Activated effector memory CD4-positive, alpha-beta T cell treated with anti-CD3 and anti-CD28 coated beads, Interleukin-2, amount 50 U/mL, for 16 hours (primary cell): ENCODE measurements around the gene RASSF4.
"Not testable (repeated sequence)": the region's sequence is repeated elsewhere in the genome, so short reads cannot be mapped to it uniquely, and the experiment has no call there.

ENCODE experiments used
- DNase-seq: peaks from one replicate; pipeline ENCODE4 v3.0.0-alpha.2; 2020

Gene RASSF4

DNA sequence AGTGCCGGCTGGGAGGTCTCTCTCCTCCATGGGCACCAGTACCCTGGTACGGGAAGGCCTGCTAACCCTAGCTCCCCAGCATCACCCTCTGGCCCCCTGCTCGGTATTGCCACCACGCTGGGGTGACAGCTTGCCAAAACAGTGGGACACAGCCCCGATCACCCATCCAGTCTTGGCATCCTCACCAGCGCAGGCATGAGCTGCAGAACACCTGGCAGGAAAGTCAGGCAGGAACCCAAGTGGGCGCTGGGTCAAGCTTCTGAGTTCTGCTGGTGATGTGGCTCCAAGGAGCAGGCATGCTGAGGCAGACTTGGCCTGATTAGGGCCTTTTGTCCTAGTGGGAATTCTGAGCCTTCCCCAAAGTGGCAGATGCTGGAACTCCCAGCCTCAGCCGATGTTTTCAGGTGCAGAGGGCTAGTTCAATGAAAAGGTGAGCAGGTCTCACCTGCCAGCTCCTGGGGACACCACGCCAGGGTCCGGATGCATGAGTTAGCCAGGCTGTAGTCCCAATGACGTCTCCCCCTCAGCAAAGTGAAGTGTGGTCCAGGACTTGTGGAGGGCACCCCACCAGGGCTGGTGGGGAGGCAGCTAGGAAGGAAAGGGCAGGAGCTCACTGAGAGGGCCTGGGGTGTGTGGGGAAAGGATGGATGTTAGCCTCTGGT, 32.6 kb downstream of the RASSF4 start:
- DNase-seq: no peak

DNA sequence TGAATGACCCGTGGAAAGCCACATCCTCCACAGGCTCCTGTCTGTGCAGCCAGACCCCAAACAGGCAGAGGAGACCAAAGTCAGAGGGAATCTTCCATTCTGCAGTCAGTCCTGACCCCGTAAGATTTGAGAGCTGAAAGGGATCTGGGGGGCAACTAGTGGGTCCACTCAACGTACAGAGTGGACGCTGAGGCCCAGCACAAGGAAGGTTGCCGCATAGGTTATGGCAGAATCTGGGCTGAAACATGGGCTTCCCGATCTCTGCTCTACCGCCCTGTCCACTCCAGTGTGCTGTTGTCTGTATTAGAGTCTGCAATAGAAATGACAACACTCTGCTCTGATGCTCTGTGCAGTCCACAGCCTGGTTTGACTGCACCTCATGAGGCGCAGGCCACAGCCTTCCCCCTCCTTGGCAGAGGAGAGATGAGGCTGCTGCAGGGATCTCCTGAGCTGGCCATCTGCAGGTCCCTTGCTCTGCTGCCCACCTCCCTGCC, 33.2 kb downstream of the RASSF4 start:
- no peak for DNase-seq

DNA sequence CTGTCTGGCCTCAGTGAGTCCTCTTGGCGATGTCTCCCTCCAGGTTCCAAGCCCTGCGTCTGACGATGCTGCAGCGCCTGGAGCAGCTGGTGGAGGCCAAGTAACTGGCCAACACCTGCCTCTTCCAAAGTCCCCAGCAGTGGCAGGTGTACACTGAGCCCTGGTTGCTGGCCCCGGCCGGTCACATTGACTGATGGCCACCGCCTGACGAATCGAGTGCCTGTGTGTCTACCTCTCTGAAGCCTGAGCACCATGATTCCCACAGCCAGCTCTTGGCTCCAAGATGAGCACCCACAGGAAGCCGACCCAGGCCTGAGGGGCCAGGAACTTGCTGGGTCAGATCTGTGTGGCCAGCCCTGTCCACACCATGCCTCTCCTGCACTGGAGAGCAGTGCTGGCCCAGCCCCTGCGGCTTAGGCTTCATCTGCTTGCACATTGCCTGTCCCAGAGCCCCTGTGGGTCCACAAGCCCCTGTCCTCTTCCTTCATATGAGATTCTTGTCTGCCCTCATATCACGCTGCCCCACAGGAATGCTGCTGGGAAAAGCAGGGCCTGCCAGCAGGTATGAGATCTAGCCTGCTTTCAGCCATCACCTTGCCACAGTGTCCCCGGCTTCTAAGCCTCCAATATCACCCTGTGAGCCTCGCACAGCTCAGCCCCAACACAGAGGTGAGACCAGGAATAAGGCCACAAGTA, 33.8 kb downstream of the RASSF4 start:
- DNase-seq: no peak

DNA sequence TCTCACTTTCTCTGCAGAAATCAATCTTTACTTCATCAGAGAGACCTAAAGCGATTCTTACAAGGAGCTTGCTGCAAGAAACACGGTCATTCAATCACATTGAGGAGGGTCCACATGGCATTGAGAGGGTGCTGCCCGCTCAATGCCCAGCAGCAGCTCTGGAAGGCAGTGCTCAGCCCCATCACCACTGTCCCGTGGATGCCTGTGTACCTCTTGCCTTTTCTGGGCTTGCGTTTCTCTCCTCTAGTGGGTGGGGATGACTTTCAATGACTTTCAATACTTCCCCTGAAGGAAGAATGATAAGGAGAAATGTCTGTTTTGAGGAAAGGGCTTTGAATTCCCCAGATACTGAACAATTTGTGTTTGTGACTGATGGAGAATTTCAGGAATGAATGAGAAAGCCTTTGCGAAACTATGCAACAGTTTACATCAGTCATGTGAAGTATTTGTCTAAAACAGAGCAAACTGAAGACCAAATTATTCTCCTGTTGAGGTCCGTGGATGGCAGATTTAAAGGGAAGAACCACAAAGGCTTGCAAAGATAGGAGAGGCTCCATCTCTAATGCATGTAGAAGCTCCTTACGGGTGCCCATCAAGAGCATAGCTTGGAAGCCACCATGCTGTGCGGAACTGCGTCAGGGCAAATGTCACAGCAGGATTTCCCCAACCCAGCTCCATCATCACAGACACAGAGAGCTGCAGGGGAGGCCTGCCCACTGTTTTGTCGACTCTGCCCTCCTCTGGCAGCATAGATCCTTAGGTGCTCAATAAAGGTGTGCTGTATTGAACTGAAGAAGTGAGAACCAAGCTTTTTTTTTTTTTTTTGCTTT, 34.5 kb downstream of the RASSF4 start:
- DNase-seq: no peak

DNA sequence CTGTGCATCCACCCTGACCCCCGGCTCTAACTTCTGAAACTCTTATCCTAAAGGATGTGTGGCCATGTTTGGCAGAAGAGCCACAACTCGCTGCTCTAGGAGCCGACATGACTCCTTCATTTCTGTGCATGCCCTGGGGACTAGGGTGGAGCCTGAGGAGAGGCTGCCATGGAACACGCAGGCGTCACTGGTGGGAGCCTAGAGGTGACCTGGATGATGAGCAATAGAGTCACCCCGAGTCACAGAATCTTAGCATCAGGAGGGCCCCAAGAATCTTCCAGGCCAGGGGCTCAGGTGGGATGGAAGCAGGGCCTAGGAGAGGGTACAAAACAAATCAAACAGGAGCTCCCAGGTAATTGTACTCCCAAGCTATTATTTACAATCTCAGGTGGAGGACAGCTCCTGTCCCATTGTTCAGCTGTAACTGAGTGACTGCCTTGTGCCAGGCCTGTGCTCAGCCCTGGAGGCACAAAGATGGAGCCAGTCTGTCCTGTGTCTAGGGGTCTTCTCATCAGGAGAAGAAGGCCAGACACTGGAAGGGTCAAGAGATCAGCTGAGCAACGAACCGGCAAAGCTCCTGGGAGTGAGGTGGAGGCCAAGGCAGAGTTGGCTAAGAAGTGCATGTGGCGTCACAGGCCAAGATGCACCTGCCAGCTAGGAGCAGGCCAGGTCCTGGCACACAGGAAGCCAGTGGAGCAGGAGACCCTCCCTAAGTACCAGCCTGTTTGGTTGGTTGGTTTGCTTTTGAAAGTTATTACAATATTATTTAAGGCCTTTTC, 35.3 kb downstream of the RASSF4 start:
- no peak for DNase-seq

DNA sequence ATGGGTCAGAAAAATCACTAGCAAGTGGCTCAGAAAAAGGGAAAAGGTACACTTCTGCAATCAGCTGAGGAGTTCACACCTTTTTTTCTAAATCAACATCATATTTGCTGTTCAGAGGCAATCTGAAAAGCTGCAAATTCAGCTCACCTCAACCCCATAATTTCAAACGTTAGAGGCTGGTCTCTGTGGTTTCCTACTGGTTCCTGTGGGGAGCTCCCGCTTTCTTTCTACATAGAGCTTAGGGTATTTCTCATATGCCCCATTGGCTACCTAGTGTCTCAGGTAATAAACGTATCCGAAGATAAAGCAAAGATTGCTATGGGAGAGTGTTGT, 35.9 kb downstream of the RASSF4 start:
- DNase-seq: no peak

DNA sequence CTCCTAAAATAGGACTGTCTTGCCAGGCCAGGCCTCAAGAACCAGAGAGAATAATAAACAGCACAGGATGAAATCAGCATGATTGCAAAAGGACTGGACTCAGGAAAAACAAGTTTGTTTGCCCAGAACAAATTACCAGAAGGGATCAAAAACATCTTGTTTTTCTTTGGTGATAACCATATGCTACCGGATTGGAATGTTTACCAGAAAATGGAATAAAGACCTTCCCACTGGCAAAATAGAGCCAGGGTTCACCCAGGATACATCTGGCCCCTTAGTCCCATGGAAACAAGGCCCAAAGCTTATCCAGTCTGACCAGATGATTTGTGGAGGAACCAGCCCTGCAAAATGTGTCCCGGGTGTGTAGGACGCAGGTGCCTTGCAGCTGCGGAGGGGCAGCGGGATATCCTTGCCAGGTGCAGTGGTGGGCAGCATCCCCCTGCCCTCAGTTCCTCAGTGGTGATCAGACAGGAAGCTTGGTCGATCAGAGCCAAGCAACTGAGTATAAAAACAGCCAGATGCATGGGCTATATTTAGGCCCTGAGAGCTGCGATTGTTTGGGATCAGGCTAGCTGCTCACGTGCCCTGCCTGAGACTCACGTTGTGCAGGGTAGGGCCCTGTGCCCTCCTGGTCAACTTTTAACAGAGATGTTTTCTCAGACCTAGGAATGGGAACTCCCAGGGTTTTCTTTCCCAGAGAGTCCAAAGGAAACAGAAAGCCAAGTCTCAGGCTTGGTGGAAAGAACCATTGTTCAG, 36.5 kb downstream of the RASSF4 start:
- DNase-seq: no peak

DNA sequence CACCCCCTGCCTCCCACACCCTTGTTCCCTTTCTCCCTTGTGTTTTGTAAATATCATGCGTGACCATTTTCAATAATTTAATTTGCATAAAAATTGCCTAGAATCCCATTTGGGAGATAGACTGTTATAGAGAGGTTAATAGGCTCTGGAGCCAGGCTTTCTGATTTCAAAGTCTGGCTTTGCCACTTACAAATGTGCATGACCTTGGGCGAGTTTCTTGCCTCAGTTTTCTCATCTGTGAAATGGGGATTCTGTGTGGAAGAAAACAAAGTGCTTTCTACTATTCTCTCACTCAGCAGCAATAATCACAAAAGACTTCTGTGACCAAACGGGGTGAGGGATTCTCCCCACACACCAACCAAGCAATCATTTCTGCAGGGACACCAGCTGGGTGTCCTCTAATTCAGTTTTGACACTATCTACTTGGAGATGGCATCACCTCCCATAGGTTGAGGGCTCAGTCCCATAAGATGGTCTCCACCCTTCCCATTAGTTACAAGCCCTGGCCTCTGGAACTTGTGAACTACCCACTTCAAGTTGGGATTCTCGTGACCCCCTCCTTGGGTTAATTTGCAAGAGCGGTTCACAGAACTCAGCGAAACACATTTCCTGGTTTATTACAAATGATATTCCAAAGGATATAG, 37.6 kb downstream of the RASSF4 start:
- no peak for DNase-seq

DNA sequence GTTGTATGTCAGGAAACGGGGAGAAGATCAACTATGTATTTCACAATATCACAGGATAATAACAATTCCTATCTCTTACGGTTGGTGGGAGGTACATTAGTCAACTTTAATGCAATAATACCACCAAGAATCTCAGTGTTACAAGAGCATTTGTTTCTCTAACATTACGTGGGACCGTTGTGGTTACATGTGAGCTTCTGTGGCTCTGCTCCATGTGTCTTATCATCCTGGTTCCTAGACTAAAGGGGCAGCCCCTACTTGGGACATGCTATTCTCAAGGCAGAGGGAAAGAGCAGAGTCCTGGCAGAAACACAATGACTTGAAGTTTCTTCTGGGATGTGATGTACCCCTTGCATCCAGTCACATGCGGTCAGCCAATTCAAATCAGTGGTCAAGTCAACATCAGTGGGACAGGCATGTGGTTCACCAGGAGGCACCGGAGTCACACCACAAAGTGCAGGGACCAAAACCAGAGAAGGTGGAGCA, 38.6 kb downstream of the RASSF4 start:
- DNase-seq: no peak

DNA sequence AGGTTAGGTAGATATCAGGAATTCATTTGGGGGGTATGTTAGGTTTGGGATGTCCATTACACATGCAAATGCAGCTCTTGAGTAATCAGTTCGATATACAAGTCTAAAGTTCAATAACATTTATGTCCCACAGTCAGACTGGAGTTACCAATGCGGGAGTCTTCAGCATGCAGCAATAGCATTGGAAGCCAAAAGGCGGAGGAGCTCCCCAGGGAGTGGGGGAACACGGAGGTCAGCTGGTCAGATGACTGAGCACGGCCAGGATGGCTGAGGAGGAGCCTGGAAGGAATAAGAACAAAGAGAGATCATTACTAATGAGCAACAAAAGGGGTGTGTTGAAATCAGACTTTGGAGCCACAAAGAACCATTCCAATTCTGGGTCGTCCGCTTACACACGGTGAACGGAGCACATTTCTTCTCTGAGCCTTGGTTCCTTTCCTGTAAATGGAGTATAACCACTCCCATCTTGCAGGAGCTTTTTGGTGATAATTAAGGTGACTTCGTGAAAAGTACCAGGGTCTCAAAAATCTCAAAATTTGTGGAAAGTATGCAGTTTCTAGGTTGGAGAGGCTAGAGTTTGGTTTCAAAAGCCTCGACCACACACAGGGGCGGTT, 40.6 kb downstream of the RASSF4 start:
- no peak for DNase-seq

DNA sequence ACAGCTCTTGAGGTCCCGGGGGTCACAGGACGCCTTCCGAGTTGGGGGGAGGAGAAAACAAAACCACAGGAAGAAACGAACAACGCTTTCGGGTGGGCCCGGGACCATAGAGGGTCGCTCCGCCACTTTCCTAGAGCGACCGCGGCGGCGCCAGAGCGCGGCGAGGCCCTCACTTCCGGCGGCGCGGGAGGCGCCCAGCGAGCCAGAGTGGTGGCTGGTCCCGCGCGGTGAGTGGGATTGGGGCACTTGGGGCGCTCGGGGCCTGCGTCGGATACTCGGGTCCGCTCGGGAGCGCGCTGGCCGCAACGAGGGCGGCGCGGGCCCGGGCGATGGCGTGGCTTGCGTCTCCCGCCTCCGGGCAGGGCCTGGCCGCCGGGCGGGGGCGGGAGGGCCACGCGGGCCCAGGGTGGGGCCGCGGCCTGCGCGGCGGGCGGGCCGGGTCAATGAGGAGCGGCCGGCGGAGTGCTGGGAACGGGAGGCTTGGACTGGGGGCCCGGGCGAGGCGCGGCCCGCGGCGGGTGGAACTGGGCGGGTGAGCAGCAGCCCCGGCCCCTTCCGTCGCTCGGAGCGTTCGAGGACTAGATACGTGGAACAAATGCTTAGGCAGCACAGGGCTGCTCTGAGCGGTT, 41.3 kb downstream of the RASSF4 start, which contains the start of gene ZNF22:
TSS of gene ZNF22 (plus strand) at position 172 of the 629 bp plus-strand sequence. CDS start 2,446 bp downstream, outside the sequence.
- peak; percentile 87 for DNase-seq

DNA sequence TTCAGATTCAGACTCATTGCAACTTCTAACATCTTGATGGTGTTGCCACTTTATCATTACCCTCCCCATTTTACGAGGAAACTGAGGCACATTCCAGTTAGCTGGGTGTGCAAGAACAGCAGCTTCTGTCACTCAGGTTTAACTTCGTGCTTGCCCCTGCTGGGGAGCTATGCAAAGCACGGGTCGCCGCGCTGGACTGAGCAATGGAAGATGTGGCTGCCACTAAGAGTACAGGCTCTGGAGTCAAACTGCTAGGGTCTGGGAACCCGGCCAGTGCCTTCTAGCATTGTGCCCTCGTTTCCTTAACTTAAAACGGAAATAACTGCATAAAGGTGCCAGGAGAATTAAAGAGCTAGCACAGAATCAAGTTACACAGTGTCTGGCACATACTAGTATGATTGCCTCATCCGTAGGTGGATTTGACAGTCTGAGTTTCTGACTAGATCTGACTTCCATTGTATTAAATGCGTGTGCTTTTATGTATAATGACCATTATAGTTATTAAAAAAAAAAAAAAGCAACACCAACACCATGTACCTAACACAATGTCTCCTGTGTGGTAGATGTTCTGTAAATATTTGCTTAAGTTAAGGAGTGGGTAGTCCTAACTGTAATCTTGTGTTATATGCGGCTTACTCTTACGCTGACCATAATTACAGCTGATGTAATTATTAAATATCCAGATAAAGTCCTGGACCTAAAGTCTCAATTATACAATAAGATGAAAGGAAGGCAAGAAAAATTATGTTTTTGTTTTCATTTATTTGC, 42.0 kb downstream of the RASSF4 start:
- peak; percentile 81 for DNase-seq

DNA sequence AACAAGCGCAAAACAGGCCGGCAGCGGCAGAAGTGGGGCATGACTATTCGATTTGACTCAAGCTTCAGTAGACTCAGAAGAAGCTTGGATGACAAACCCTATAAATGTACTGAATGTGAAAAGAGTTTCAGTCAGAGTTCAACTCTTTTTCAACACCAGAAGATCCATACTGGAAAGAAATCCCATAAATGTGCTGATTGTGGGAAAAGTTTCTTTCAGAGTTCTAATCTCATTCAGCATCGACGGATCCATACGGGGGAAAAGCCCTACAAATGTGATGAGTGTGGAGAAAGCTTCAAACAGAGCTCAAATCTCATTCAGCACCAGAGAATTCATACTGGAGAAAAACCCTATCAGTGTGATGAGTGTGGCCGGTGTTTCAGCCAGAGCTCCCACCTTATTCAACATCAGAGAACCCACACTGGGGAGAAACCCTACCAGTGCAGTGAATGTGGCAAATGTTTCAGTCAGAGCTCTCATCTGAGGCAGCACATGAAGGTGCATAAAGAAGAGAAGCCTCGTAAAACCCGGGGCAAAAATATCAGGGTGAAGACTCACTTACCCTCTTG, 43.9 kb downstream of the RASSF4 start:
- DNase-seq: no peak

DNA sequence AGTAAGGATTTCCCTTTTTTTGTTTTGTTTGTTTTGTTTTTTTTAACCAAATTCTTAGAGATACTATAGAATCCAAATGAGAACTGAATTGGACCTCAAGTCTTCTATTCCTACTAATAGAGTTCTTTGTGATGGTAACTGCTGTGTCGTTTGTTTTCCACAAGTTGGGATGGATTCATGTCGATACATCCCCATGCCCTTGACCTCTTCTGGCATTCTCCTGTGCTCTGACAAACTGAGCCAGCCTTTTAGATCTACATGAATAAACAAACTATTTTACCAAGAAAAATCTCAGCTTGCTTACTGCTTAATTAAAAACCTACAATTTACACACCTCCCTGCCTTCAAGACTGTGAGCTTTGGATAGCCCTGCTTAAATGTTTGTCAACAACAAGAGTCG, 45.1 kb downstream of the RASSF4 start:
- DNase-seq: no peak

DNA sequence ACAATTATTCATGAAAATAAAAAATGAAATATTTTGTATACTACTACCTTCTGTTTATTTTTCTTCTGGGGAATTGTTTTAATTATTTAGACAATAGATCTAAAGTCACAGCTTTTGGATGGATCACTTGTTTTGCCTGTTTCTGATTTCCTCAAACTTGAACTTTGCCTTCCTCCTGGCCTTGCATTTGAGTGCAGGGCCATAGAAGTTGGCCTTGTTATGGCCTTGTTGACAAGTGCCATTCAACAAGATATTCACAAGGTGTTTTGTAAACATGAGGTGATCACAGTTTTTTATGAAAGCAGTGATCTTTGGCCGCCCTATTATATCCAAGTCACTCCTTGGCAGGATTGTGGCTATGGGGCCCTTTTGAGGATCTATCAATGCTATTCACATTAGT, 45.7 kb downstream of the RASSF4 start:
- DNase-seq: no peak

DNA sequence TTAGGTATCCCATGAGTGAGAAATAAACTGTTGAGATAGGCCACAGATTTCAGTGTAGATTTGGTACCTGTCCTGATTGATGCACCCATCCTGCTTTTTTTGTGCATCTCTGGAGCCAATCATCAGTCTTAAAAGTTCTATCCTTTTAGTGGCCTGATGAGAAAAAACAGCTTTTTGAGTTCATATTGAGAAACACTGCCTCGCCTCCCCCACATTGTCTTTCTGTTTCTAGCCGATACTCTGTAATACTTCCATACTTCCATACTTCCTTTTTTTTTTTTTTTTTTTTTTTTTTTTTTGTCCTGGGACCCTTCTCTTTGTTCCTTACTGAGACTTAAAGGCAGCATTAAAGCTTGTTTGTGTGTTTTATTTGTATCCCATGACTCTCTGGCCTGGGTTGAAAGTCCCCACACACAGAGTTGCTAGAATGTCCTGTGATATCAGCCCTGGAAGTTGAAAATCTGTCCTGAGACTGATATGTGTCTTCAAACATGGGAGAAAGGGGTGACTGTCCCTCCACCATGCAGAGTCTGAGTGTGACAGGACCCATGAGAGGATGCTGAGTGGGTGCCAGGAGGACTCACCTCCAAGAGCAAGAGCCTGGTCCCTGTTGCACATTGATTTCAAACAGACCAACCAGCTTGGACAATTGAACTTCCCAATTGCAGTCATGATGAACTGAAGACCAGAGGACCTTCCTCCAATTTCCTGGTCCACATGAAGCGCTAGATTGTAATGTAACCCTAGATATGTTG, 46.9 kb downstream of the RASSF4 start:
- DNase-seq: no peak

DNA sequence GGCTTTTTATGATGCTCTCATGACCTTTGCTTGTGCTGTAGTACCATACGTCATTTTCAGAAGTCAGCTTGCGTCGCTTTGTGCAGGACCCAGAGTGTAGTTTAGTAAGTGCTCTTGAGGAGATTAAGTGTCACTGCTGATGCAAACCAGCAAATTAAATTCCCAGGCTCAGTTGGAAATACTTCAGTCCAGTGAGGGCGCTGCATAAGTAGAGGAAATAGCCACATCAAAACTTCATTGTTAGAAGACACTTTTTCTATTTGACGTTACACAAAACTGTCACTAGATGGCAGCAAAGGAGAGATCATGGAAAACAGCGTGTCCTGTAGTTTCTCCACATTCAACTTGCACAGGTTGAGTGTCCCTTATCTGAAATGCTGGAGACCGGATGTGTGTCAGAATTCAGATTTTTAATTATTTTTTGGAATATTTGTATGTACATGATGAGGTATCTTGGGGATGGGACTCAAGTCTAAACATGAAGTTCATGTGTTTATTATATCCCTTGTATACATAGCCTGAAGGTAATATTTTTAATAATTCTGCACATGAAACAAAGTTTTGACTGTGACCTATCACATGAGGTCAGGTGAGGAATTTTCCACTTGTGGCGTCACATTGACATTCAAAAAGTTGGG, 49.0 kb downstream of the RASSF4 start:
- DNase-seq: no peak

DNA sequence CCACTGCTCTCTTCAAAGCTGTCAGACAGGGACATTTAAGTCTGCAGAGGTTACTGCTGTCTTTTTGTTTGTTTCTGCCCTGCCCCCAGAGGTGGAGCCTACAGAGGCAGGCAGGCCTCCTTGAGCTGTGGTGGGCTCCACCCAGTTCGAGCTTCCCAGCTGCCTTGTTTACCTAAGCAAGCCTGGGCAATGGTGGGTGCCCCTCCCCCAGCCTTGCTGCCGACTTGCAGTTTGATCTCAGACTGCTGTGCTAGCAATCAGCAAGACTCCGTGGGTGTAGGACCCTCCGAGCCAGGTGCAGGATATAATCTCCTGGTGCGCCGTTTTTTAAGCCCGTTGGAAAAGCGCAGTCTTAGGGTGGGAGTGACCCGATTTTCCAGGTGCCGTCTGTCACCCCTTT, 55.0 kb downstream of the RASSF4 start:
- not testable (repeated sequence) for DNase-seq
